ENCODE measurements around the gene CCDC152. TPM values are rescaled to one million over a fixed set of nuclear protein-coding genes. Genes with fewer than 3 reads are reported as not detected.

CCDC152 gene
- total RNA-seq, 1 experiment from 2014 or later = 0.13 TPM

- no peak overlapping the region for H4K8ac ChIP-seq (replicated peaks; ENCODE audit: insufficient read length, low read depth, low read length)
These were observed 49.5 kb downstream of the CCDC152 start for GRCh38 chr5:42806004-42806700.

More at GRCh38 chr5:42806004-42806700, 49.5 kb downstream of the CCDC152 start:
- peaks cover 8 to 12% of the 10 kb centered on the region in 2 experiments for H3K4me1 Mint-ChIP-seq
- H3K9ac ChIP-seq (ENCODE audit: extremely low read depth, insufficient read length, low read length) = no peak overlapping the region
- H3K4me3 Mint-ChIP-seq = no peak overlapping the region
- no peak overlapping the region for H3K4ac ChIP-seq (ENCODE audit: low read depth, low read length)
- H3K23me2 ChIP-seq (ENCODE audit: insufficient read length, low read depth, low read length, poor library complexity, severe bottlenecking) = no peaks in the 10 kb centered on the region
- H3K79me2 ChIP-seq (ENCODE audit: insufficient read depth, low read length) = no peaks in the 10 kb centered on the region
- no peak overlapping the region for H3K23ac ChIP-seq (ENCODE audit: insufficient read length, low read depth, low read length)
- H2BK20ac ChIP-seq (ENCODE audit: low read depth, low read length, poor library complexity, severe bottlenecking) = no peak overlapping the region
- no peaks in the 10 kb centered on the region for H3K79me1 ChIP-seq (ENCODE audit: insufficient read depth, low read depth, low read length, poor library complexity, severe bottlenecking)
- H4K20me1 ChIP-seq (ENCODE audit: control insufficient read depth, insufficient read depth, insufficient read length) = no peaks in the 10 kb centered on the region
- WGBS (ENCODE audit: extremely low coverage, insufficient read length, low lambda C conversion rate) = no CpG with 5 or more reads among the region's 2 CpGs
- no peak overlapping the region for H2BK120ac ChIP-seq (ENCODE audit: low read depth, low read length, poor library complexity, severe bottlenecking)
- no peak overlapping the region for H3K27ac Mint-ChIP-seq
- no peaks in the 10 kb centered on the region for H3K4me1 ChIP-seq (ENCODE audit: insufficient read depth, low read length)
- H3K27ac ChIP-seq (ENCODE audit: insufficient read length, low read depth, low read length) = no peak overlapping the region
- no peak for DNase-seq
- no peak overlapping the region for H4K5ac ChIP-seq (ENCODE audit: insufficient read length, low read depth, low read length)
- H2BK15ac ChIP-seq (ENCODE audit: low read depth, low read length) = no peak overlapping the region
- H3K14ac ChIP-seq (ENCODE audit: insufficient read depth, low read length) = no peak overlapping the region
- no peak overlapping the region for H3K4me2 ChIP-seq (ENCODE audit: insufficient read depth, insufficient read length, low read length)
- H2BK5ac ChIP-seq (ENCODE audit: insufficient read length, low read length) = no peak overlapping the region
- TF ChIP-seq, protein P1, sequence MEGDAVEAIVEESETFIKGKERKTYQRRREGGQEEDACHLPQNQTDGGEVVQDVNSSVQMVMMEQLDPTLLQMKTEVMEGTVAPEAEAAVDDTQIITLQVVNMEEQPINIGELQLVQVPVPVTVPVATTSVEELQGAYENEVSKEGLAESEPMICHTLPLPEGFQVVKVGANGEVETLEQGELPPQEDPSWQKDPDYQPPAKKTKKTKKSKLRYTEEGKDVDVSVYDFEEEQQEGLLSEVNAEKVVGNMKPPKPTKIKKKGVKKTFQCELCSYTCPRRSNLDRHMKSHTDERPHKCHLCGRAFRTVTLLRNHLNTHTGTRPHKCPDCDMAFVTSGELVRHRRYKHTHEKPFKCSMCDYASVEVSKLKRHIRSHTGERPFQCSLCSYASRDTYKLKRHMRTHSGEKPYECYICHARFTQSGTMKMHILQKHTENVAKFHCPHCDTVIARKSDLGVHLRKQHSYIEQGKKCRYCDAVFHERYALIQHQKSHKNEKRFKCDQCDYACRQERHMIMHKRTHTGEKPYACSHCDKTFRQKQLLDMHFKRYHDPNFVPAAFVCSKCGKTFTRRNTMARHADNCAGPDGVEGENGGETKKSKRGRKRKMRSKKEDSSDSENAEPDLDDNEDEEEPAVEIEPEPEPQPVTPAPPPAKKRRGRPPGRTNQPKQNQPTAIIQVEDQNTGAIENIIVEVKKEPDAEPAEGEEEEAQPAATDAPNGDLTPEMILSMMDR (conservative IDR thresholded peaks at IDR 0.05) = no peak
- H3K36me3 Mint-ChIP-seq (ENCODE audit: insufficient read depth in 1 of 3, low read depth in 3 of 3) = peaks cover 0 to 9% (median 2%) of the 10 kb centered on the region in 3 experiments; a peak in 3 of 7 replicates
- no peak overlapping the region for H3T11ph ChIP-seq (ENCODE audit: low read length)
- no peaks in the 10 kb centered on the region for H3K9me3 ChIP-seq (ENCODE audit: control insufficient read depth, low read depth, low read length)
- H2BK12ac ChIP-seq (ENCODE audit: insufficient read length, low read depth, low read length) = no peak overlapping the region
- H2AFZ ChIP-seq (ENCODE audit: low read length) = no peak overlapping the region
- H4K91ac ChIP-seq (ENCODE audit: insufficient read length, low read depth, low read length) = no peak overlapping the region
- no peak overlapping the region for H2AK5ac ChIP-seq (ENCODE audit: insufficient read length, low read length)
- H3K27me3 ChIP-seq (ENCODE audit: insufficient read depth, low read length) = no peaks in the 10 kb centered on the region
- H3K56ac ChIP-seq (ENCODE audit: insufficient read length, low read depth, low read length) = no peak overlapping the region
- no peaks in the 10 kb centered on the region for H3K27me3 Mint-ChIP-seq (ENCODE audit: low read depth)
- no peaks in the 10 kb centered on the region for H3K9me3 Mint-ChIP-seq
- no peak overlapping the region for H3K18ac ChIP-seq (ENCODE audit: insufficient read length, low read depth, low read length)
